Neuronal stem cell (in vitro differentiated cells): ENCODE measurements around the gene VSIG8.
"Not testable (repeated sequence)": the region's sequence is repeated elsewhere in the genome, so short reads cannot be mapped to it uniquely, and the experiment has no call there.

ENCODE experiments used
- DNase-seq: peaks from one replicate; pipeline ENCODE4 v3.0.0-alpha.2; 2013; ENCODE audit warnings: low spot score
- H2AFZ ChIP-seq: one replicate; pipeline ENCODE4 v1.6.1; 2013; ENCODE audit warnings: mild to moderate bottlenecking, low read length, inconsistent platforms
- H2AK5ac ChIP-seq: 2 replicates; pipeline ENCODE4 v1.6.1; 2013; ENCODE audit warnings: low read depth, mild to moderate bottlenecking, inconsistent platforms, low read length, moderate library complexity, mixed read lengths
- H2BK120ac ChIP-seq: 2 replicates; pipeline ENCODE4 v1.6.1; 2013; ENCODE audit warnings: low read depth, mild to moderate bottlenecking, inconsistent platforms, low read length, moderate library complexity, mixed read lengths
- H2BK12ac ChIP-seq: one replicate; pipeline ENCODE4 v1.6.1; 2013; ENCODE audit warnings: low read length, inconsistent platforms
- H2BK15ac ChIP-seq: 2 replicates; pipeline ENCODE4 v1.6.1; 2013; ENCODE audit warnings: mild to moderate bottlenecking, low read length, inconsistent platforms, mixed read lengths
- H2BK5ac ChIP-seq: one replicate; pipeline ENCODE4 v1.6.1; 2013; ENCODE audit warnings: inconsistent platforms, mild to moderate bottlenecking, low read length, moderate library complexity
- H3K14ac ChIP-seq: one replicate; pipeline ENCODE4 v1.6.1; 2013; ENCODE audit warnings: low read length, inconsistent platforms
- H3K18ac ChIP-seq: 2 replicates; pipeline ENCODE4 v1.6.1; 2013; ENCODE audit warnings: low read length, inconsistent platforms
- H3K23ac ChIP-seq: 2 replicates; pipeline ENCODE4 v1.6.1; 2013; ENCODE audit warnings: low read depth, mild to moderate bottlenecking, mixed read lengths, low read length, inconsistent platforms; ENCODE audit not compliant: poor library complexity
- H3K27ac ChIP-seq: replicated peaks from 3 replicates; pipeline ENCODE4 v1.5.1; 2013; ENCODE audit warnings: low read length, inconsistent platforms
- H3K27me3 ChIP-seq, 3 experiments: 2 replicates each; pipeline ENCODE4 v1.6.1; 2013; ENCODE audit warnings: low read length in 3 of 3, mild to moderate bottlenecking in 2 of 3, inconsistent platforms in 1 of 3, low read depth in 1 of 3, mixed read lengths in 1 of 3, moderate library complexity in 1 of 3; ENCODE audit not compliant: control insufficient read depth in 3 of 3, insufficient read depth in 3 of 3
- H3K36me3 ChIP-seq, 2 donors: replicated peaks in 1 of 2; 2 replicates each; pipeline ENCODE4 v1.6.1; 2013; ENCODE audit warnings: low read length in 2 of 2; ENCODE audit not compliant: control insufficient read depth in 2 of 2, insufficient read depth in 2 of 2
- H3K4ac ChIP-seq: 2 replicates; pipeline ENCODE4 v1.6.1; 2013; ENCODE audit warnings: inconsistent platforms, mild to moderate bottlenecking, low read length, moderate library complexity
- H3K4me1 ChIP-seq, 2 donors: 1 replicate in 1 of 2; 2 replicates in 1 of 2; pipeline ENCODE4 v1.6.1; 2013; ENCODE audit warnings: low read length in 2 of 2, low read depth in 1 of 2; ENCODE audit not compliant: control insufficient read depth in 2 of 2, insufficient read depth in 1 of 2
- H3K4me2 ChIP-seq: one replicate; pipeline ENCODE4 v1.6.1; 2013; ENCODE audit warnings: mild to moderate bottlenecking, low read length, inconsistent platforms; ENCODE audit not compliant: insufficient read depth, poor library complexity, severe bottlenecking
- H3K4me3 ChIP-seq, 2 donors: 2 replicates each; pipeline ENCODE4 v1.5.1; 2013; ENCODE audit warnings: low read length in 2 of 2, mild to moderate bottlenecking in 2 of 2, inconsistent platforms in 1 of 2, moderate library complexity in 1 of 2
- H3K79me1 ChIP-seq: one replicate; pipeline ENCODE4 v1.6.1; 2013; ENCODE audit warnings: low read depth, mild to moderate bottlenecking, inconsistent platforms, low read length, moderate library complexity
- H3K9ac ChIP-seq: one replicate; pipeline ENCODE4 v1.6.1; 2013; ENCODE audit warnings: mild to moderate bottlenecking, low read depth, low read length, inconsistent platforms; ENCODE audit not compliant: poor library complexity
- H3K9me3 ChIP-seq, 2 donors: replicated peaks in 1 of 2; 2 replicates each; pipeline versions ENCODE3 to v1.6.1; 2013; ENCODE audit warnings: low read length in 2 of 2, mild to moderate bottlenecking in 2 of 2, inconsistent platforms in 1 of 2, low read depth in 1 of 2, mixed read lengths in 1 of 2, moderate library complexity in 1 of 2; ENCODE audit not compliant: control insufficient read depth in 2 of 2, insufficient read depth in 1 of 2
- H4K8ac ChIP-seq: one replicate; pipeline ENCODE4 v1.6.1; 2013; ENCODE audit warnings: low read depth, mild to moderate bottlenecking, inconsistent platforms, low read length, moderate library complexity
- H4K91ac ChIP-seq: one replicate; pipeline ENCODE4 v1.6.1; 2013; ENCODE audit warnings: low read length, low read depth, mild to moderate bottlenecking, inconsistent platforms; ENCODE audit not compliant: poor library complexity
- WGBS, 2 donors: extraction: QIAGEN DNeasy Blood & Tissue Kit; methylation state at CpG; one replicate each; pipeline ENCODE4 v1.1.7; 2013; ENCODE audit warnings: missing lambda C conversion rate in 2 of 2, mixed read lengths in 1 of 2; ENCODE audit not compliant: insufficient read length in 2 of 2, insufficient replicate concordance in 1 of 2; ENCODE audit errors: extremely low coverage in 2 of 2; 5-methylcytosine and 5-hydroxymethylcytosine counted together

Gene VSIG8

DNA sequence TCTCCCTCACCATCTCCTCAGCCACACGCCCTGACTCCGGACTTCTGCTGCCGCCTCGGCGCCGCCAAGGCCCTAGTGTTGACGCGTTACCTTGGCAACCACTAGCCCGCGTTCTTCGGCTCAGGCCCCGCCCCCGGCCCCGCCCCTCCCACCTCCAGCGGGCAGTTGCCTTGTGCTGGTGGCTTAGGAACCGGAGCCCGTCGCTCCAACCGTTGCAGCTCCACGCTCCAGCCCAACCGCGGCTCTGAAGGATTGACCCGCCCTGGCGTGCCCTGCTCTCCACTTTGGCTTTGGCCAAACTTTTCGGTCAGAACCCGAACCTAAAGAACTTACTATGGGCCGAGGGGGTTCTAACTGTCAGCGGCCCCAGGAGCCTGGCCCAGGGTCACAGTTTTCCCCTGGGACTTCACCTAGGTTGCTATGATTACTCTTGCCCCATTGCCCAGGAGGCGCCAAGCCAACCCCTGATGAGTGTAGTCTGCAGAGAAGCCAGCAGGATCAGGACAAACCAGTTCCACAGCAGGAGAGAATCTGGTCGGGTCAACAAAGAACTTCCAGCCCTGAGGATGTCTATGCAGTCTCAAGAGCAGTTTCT is 37.7 kb upstream of the VSIG8 start, which contains the start of gene CFAP45:
Gene CFAP45, minus strand, starts transcription at position 80 of the 595 bp plus-strand sequence. Its CDS starts 67 bp downstream, at position 13.
- H3K4me3 ChIP-seq: no peak within 1 kb of the TSS
- peak within 1 kb of the TSS; percentile 37 for H3K4me2 ChIP-seq
- no peak within 1 kb of the TSS for H2BK120ac ChIP-seq
- peaks cover 0 to 36% (median 2%) of the 10 kb centered on the region in 3 experiments for H3K27me3 ChIP-seq
- no CpG with 5 or more reads among the region's 30 CpGs for WGBS, 2 donors
- peak within 1 kb of the TSS; percentile 70 for H2AFZ ChIP-seq
- no peak within 1 kb of the TSS for H3K4ac ChIP-seq
- no peak within 1 kb of the TSS for H3K14ac ChIP-seq
- H3K18ac ChIP-seq: peak within 1 kb of the TSS; percentile 85
- H3K4me1 ChIP-seq: peaks cover 4 to 7% of the 10 kb centered on the region in 2 donors
- H2BK12ac ChIP-seq: peak within 1 kb of the TSS; percentile 88
- H4K8ac ChIP-seq: no peak within 1 kb of the TSS
- H3K27ac ChIP-seq: no peak within 1 kb of the TSS
- H2BK5ac ChIP-seq: no peak within 1 kb of the TSS
- H4K91ac ChIP-seq: no peak within 1 kb of the TSS
- H2AK5ac ChIP-seq: no peak within 1 kb of the TSS
- no peak within 1 kb of the TSS for H2BK15ac ChIP-seq
- DNase-seq: peak; percentile 86
- H3K9ac ChIP-seq: no peak within 1 kb of the TSS
- H3K9me3 ChIP-seq: peaks cover 0 to 8% of the 10 kb centered on the region in 2 donors
- no peak within 1 kb of the TSS for H3K23ac ChIP-seq
- H3K79me1 ChIP-seq: no peaks in the 10 kb centered on the region
- H3K36me3 ChIP-seq: no peaks in the 10 kb centered on the region

DNA sequence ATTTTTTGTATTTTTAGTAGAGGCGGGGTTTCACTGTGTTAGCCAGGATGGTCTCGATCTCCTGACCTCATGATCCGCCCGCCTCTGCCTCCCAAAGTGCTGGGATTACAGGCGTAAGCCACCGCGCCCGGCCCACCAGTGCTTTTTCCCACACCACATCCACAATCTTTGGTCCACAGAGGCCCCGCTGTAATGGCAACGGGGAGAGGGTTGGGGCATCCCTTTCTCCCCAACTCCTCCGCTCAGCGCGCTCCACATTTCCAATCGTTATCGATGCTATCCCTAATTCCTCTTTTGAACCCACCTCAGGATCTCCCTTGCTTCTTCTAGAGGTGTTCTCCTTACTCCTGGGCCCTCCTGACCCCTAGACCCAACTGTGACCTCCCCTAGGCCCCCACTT is 37.2 kb upstream of the VSIG8 start:
- H2BK15ac ChIP-seq, H3K23ac ChIP-seq, H3K14ac ChIP-seq, H3K79me1 ChIP-seq, H3K4me3 ChIP-seq, H3K4me1 ChIP-seq, H3K27ac ChIP-seq, H3K36me3 ChIP-seq, DNase-seq, H2AK5ac ChIP-seq, H3K4ac ChIP-seq, H3K18ac ChIP-seq, H3K9me3 ChIP-seq, H2BK5ac ChIP-seq, H4K8ac ChIP-seq, H3K9ac ChIP-seq, H2BK120ac ChIP-seq, H4K91ac ChIP-seq: not testable (repeated sequence)
- Histone ChIP-seq H3K27me3 (peaks cover 0 to 41% (median 2%) of the 10 kb centered on the region in 3 experiments), H2BK12ac (peak overlapping the region; percentile 88), H3K4me2 (peak overlapping the region; percentile 37), H2AFZ (peak overlapping the region; percentile 70)
- WGBS, 2 donors: 100% methylated on average over 5 of the region's 15 CpGs; no CpG with 5 or more reads in 1 of the 2 donors

DNA sequence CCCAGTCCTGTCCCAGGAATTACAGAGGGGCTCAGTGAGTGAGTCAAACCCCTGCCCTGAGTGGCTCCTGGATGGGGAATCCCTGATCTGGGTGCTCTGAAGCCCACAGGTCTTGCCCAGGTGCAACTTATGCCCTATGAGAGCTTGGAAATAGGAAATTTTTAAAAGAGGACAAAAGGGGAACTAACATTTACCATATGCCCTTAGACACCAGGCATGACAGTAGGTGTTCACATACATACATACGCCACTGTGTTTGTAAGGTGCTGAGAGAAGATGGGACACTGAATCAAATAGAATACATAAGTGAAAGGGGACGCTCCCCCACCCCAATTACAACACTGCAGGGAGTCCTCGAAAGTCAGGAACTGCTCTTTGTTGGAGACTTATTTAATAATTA is 36.1 kb upstream of the VSIG8 start:
- no CpG with 5 or more reads among the region's 3 CpGs for WGBS, 2 donors

DNA sequence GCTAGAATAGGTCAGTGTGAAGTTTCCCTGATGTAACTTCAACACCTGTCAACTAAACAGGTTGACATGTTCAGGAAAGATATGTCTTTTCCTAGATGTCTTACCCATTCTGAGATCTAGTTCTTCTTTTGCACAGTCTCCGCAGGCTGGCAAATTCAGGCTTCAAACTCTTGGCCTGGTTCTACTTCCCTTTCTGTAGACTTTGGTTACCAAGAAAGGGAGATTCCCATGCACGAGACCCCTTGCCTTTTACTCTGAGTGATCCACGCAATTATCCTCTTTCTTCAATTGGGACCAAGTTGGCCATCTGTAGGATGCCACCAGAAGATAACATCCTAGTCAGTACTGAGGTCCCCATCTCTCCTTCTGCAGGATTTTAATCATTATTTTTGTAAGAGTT is 35.5 kb upstream of the VSIG8 start:
- H3K79me1 ChIP-seq: no peaks in the 10 kb centered on the region
- H3K4me1 ChIP-seq: peaks cover 4 to 7% of the 10 kb centered on the region in 2 donors
- H3K18ac ChIP-seq: no peak overlapping the region
- H2AK5ac ChIP-seq: no peak overlapping the region
- H2BK15ac ChIP-seq: no peak overlapping the region
- no peak overlapping the region for H2BK120ac ChIP-seq
- H3K9me3 ChIP-seq: no peaks in the 10 kb centered on the region
- WGBS, 2 donors: no CpG with 5 or more reads among the region's 3 CpGs
- no peak overlapping the region for H3K27ac ChIP-seq
- H4K91ac ChIP-seq: no peak overlapping the region
- no peak overlapping the region for H2AFZ ChIP-seq
- no peak overlapping the region for H3K4me2 ChIP-seq
- H3K27me3 ChIP-seq: peaks cover 0 to 51% (median 2%) of the 10 kb centered on the region in 3 experiments
- no peak overlapping the region for H3K4me3 ChIP-seq
- no peak overlapping the region for H4K8ac ChIP-seq
- H3K23ac ChIP-seq: no peak overlapping the region
- no peak for DNase-seq
- no peak overlapping the region for H2BK5ac ChIP-seq
- no peaks in the 10 kb centered on the region for H3K36me3 ChIP-seq
- no peak overlapping the region for H3K4ac ChIP-seq
- H3K9ac ChIP-seq: no peak overlapping the region
- no peak overlapping the region for H3K14ac ChIP-seq
- H2BK12ac ChIP-seq: no peak overlapping the region

More for the DNA sequence above, 36.1 kb upstream of the VSIG8 start:
- Histone ChIP-seq H2AFZ (no peak overlapping the region), H3K9ac (no peak overlapping the region), H3K4me2 (no peak overlapping the region), H2BK5ac (no peak overlapping the region), H3K36me3 (no peaks in the 10 kb centered on the region), H2BK15ac (no peak overlapping the region), H3K18ac (no peak overlapping the region), H3K79me1 (no peaks in the 10 kb centered on the region), H3K23ac (no peak overlapping the region), H3K4me1 (peaks cover 4 to 7% of the 10 kb centered on the region in 2 donors), H3K4ac (no peak overlapping the region), H2AK5ac (no peak overlapping the region), H3K4me3 (no peak overlapping the region), H2BK12ac (no peak overlapping the region), H4K91ac (no peak overlapping the region), H3K9me3 (peaks cover 0 to 3% of the 10 kb centered on the region in 2 donors), H2BK120ac (no peak overlapping the region), H3K27ac (no peak overlapping the region), H4K8ac (no peak overlapping the region), H3K27me3 (peaks cover 0 to 47% (median 2%) of the 10 kb centered on the region in 3 experiments), H3K14ac (no peak overlapping the region)
- no peak for DNase-seq
